Erythroblast (primary cell): Measurements from ENCODE around the gene PTGIS.

Experiments
- GATA1 ChIP-seq: IDR thresholded peaks from 2 replicates; pipeline ENCODE4 v1.6.1; 2011; ENCODE audit warnings: low read depth, mild to moderate bottlenecking, control low read depth, low read length, moderate library complexity
- POLR2A ChIP-seq: IDR thresholded peaks from 2 replicates; pipeline ENCODE4 v1.6.1; 2011; ENCODE audit warnings: mild to moderate bottlenecking, low read length

DNA sequence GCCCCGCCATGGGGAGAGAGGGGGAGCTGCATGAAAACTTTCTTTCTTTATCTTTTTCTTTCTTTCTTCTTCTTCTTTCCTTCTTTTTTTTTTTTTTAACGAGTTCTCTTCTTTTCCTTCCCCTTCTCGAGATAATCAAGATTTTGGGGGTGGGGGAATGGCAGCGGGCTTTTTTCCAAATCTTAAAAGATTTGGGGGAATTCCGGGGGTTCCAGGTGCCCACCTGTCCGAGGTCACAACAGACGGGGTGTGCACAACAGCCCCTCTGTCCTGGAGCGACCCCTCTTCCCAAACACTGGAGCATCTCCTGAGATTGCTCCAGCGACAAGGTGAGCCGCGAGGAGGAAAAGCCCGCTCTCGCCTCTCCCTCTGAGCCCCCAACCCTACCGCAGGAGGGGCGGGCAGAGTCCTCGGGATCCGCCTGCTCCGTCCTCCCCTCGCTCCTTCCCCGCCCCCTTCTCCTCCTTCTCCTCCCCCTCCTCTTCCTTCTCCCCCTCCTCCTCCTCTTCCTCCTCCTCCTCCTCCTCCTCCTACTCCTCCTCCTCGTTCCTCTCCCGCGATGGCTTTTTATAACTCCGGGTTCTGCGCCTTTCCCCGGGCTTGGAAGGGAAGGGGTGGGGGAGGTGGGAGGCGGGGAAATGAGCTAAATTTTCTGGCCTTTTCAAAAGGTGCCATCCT lies 84.8 kb downstream of the PTGIS start:
- TF ChIP-seq POLR2A: no peak
- TF ChIP-seq GATA1: no peak
